ENCODE data around the gene BPIFB6. TPM values are rescaled to one million over a fixed set of nuclear protein-coding genes. Genes with fewer than 3 reads are reported as not detected.

BPIFB6 gene
- total RNA-seq = not detected in 2 replicates

- no peak for DNase-seq (ENCODE audit: low read depth in 2 of 2)
Measured at GRCh38 chr20:33031531-33031930, at the start of gene BPIFB6. BPIFB6 (plus strand) TSS chr20:33031648; CDS start chr20:33031648, 0 bp downstream.

- DNase-seq (ENCODE audit: low read depth in 2 of 2) = no peak
Measured at GRCh38 chr20:32982617-32983458, 48.6 kb upstream of the BPIFB6 start.

- DNase-seq (ENCODE audit: low read depth in 2 of 2) = no peak
Measured at GRCh38 chr20:32983459-32984112, 47.9 kb upstream of the BPIFB6 start.

GRCh38 chr20:32984196-32984595, 47.3 kb upstream of the BPIFB6 start:
- DNase-seq (ENCODE audit: low read depth in 2 of 2) = no peak

GRCh38 chr20:32984631-32985354, 46.7 kb upstream of the BPIFB6 start:
- no peak for DNase-seq (ENCODE audit: low read depth in 2 of 2)

- DNase-seq (ENCODE audit: low read depth in 2 of 2) = no peak
Measured at GRCh38 chr20:32985596-32985995, 45.9 kb upstream of the BPIFB6 start.

- no peak for DNase-seq (ENCODE audit: low read depth in 2 of 2)
Measured at GRCh38 chr20:32986331-32986966, 45.0 kb upstream of the BPIFB6 start.

- DNase-seq (ENCODE audit: low read depth in 2 of 2) = no peak
Measured at GRCh38 chr20:32987044-32987825, 44.2 kb upstream of the BPIFB6 start.

- no peak for DNase-seq (ENCODE audit: low read depth in 2 of 2)
Measured at GRCh38 chr20:32988008-32988407, 43.4 kb upstream of the BPIFB6 start.

- DNase-seq (ENCODE audit: low read depth in 2 of 2) = no peak
Measured at GRCh38 chr20:32989507-32990283, 41.8 kb upstream of the BPIFB6 start.

GRCh38 chr20:32990426-32990825, 41.0 kb upstream of the BPIFB6 start:
- DNase-seq (ENCODE audit: low read depth in 2 of 2) = no peak

- DNase-seq (ENCODE audit: low read depth in 2 of 2) = no peak
Measured at GRCh38 chr20:32991383-32991782, 40.1 kb upstream of the BPIFB6 start.

GRCh38 chr20:32991792-32992641, 39.4 kb upstream of the BPIFB6 start:
- no peak for DNase-seq (ENCODE audit: low read depth in 2 of 2)

- DNase-seq (ENCODE audit: low read depth in 2 of 2) = no peak
Measured at GRCh38 chr20:32993496-32994050, 37.9 kb upstream of the BPIFB6 start.

GRCh38 chr20:32995802-32996201, 35.6 kb upstream of the BPIFB6 start:
- no peak for DNase-seq (ENCODE audit: low read depth in 2 of 2)

- no peak for DNase-seq (ENCODE audit: low read depth in 2 of 2)
Measured at GRCh38 chr20:32997431-32997830, 34.0 kb upstream of the BPIFB6 start.

GRCh38 chr20:32999603-33000250, 31.7 kb upstream of the BPIFB6 start:
- DNase-seq (ENCODE audit: low read depth in 2 of 2) = peak in 1 of 2 donors; percentile 31

GRCh38 chr20:33000802-33001466, 30.5 kb upstream of the BPIFB6 start:
- no peak for DNase-seq (ENCODE audit: low read depth in 2 of 2)
